MM.1S (cell line): Measurements from ENCODE around the gene STAMBPL1.

Source experiments
- DNase-seq: peaks from one replicate; pipeline ENCODE4 v3.0.0-alpha.2; 2015
- H2AFZ ChIP-seq: fragments of 300-600 bp; sonication (generic); 2 replicates; pipeline ENCODE4 v1.6.0; 2016; ENCODE audit warnings: antibody characterized with exemption, low read length
- H3F3A ChIP-seq: fragments of 300-600 bp; sonication (generic); 2 replicates; pipeline ENCODE4 v1.6.1; 2016; ENCODE audit warnings: mild to moderate bottlenecking, antibody characterized with exemption, low read length, moderate library complexity, mixed read lengths; ENCODE audit not compliant: insufficient read depth
- H3K27ac ChIP-seq: fragments of 300-600 bp; sonication (generic); 2 replicates; pipeline ENCODE4 v1.5.1; 2016; ENCODE audit warnings: mild to moderate bottlenecking, low read length
- H3K27me3 ChIP-seq: fragments of 300-600 bp; sonication (generic); replicated peaks from 2 replicates; pipeline ENCODE4 v1.6.0; 2016; ENCODE audit warnings: low read length; ENCODE audit not compliant: insufficient read depth
- H3K36me3 ChIP-seq: fragments of 300-600 bp; sonication (generic); replicated peaks from 2 replicates; pipeline ENCODE4 v1.6.1; 2016; ENCODE audit warnings: mild to moderate bottlenecking, low read length, mixed read lengths; ENCODE audit not compliant: insufficient read depth
- H3K4me1 ChIP-seq: fragments of 300-600 bp; sonication (generic); 2 replicates; pipeline ENCODE4 v1.6.1; 2016; ENCODE audit warnings: low read length, mixed read lengths
- H3K4me2 ChIP-seq: fragments of 300-600 bp; sonication (generic); 2 replicates; pipeline ENCODE4 v1.6.0; 2016; ENCODE audit warnings: low read depth, low read length
- H3K4me3 ChIP-seq: fragments of 300-600 bp; sonication (generic); 2 replicates; pipeline ENCODE4 v1.5.1; 2016; ENCODE audit warnings: low read length, mixed read lengths
- H3K79me2 ChIP-seq: fragments of 300-600 bp; sonication (generic); 2 replicates; pipeline ENCODE4 v1.6.1; 2016; ENCODE audit warnings: mixed run types, low read length, mixed read lengths
- H3K9ac ChIP-seq: fragments of 300-600 bp; sonication (generic); 2 replicates; pipeline ENCODE4 v1.6.1; 2016; ENCODE audit warnings: low read length, mixed read lengths
- H3K9me2 ChIP-seq: fragments of 300-600 bp; sonication (generic); replicated peaks from 2 replicates; pipeline ENCODE4 v1.6.1; 2016; ENCODE audit warnings: mild to moderate bottlenecking, low read length, mixed read lengths; ENCODE audit not compliant: insufficient read depth
- H3K9me3 ChIP-seq: fragments of 300-600 bp; sonication (generic); replicated peaks from 2 replicates; pipeline ENCODE4 v1.6.1; 2016; ENCODE audit warnings: mild to moderate bottlenecking, low read length, mixed read lengths; ENCODE audit not compliant: insufficient read depth
- H4K20me1 ChIP-seq: fragments of 300-600 bp; sonication (generic); 2 replicates; pipeline ENCODE4 v1.6.1; 2016; ENCODE audit warnings: mild to moderate bottlenecking, low read length, moderate library complexity, mixed read lengths; ENCODE audit not compliant: insufficient read depth
- EZH2 ChIP-seq: fragments of 300-600 bp; sonication (generic); optimal IDR thresholded peaks from 2 replicates; pipeline ENCODE3; 2017; ENCODE audit warnings: low read depth, mild to moderate bottlenecking, antibody characterized with exemption, low read length, mixed read lengths
- EZH2phosphoT487 ChIP-seq: fragments of 300-600 bp; sonication (generic); IDR thresholded peaks from 2 replicates; pipeline ENCODE4 v1.6.1; 2018; ENCODE audit warnings: antibody characterized with exemption, low read length
- TF ChIP-seq, protein P1 (sequence below): fragments of 300-600 bp; sonication (generic); IDR thresholded peaks from 2 replicates; pipeline ENCODE4 v1.5.1; 2016; ENCODE audit warnings: antibody characterized with exemption, low read length, mixed read lengths

The STAMBPL1 gene

DNA sequence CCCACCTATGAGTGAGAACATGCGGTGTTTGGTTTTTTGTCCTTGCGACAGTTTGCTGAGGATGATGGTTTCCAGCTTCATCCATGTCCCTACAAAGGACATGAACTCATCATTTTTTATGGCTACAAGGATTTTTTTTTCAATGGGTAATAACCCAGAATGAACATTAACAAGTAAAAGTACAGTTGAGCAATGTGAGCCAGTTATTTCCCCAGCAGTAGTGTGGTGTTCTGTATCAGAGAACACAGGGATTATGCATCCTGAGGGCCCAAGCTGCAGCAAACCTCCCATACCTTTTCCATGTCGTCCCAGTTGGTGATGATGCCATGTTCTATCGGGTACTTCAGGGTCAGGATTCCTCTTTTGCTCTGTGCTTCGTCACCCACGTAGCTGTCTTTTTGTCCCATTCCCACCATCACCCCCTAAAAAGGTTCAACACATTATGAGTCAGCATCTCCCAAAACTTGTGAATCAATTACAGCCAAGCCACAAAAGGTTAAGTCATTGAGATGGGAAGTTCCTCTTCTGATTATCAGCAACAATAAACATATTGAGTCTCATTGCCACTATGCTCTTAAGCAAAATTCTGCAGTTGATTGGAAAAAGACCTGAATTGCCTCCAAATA is 67.0 kb downstream of the STAMBPL1 start:
- no peak overlapping the region for H3K9ac ChIP-seq
- H3F3A ChIP-seq: 0 out of 2 replicates have a peak, but pooled peaks cover 3% of the 10 kb centered on the region
- H3K27ac ChIP-seq: no peak overlapping the region
- H3K79me2 ChIP-seq: no peaks in the 10 kb centered on the region
- TF ChIP-seq, protein P1, sequence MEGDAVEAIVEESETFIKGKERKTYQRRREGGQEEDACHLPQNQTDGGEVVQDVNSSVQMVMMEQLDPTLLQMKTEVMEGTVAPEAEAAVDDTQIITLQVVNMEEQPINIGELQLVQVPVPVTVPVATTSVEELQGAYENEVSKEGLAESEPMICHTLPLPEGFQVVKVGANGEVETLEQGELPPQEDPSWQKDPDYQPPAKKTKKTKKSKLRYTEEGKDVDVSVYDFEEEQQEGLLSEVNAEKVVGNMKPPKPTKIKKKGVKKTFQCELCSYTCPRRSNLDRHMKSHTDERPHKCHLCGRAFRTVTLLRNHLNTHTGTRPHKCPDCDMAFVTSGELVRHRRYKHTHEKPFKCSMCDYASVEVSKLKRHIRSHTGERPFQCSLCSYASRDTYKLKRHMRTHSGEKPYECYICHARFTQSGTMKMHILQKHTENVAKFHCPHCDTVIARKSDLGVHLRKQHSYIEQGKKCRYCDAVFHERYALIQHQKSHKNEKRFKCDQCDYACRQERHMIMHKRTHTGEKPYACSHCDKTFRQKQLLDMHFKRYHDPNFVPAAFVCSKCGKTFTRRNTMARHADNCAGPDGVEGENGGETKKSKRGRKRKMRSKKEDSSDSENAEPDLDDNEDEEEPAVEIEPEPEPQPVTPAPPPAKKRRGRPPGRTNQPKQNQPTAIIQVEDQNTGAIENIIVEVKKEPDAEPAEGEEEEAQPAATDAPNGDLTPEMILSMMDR: no peak
- TF ChIP-seq EZH2: no peak
- no peak for TF ChIP-seq EZH2phosphoT487
- H2AFZ ChIP-seq: no peak overlapping the region
- H4K20me1 ChIP-seq: peaks cover 10% of the 10 kb centered on the region; the same call in 1 of the 2 replicates
- H3K36me3 ChIP-seq: no peaks in the 10 kb centered on the region
- no peak overlapping the region for H3K4me3 ChIP-seq
- H3K4me1 ChIP-seq: no peaks in the 10 kb centered on the region
- peaks cover 96% of the 10 kb centered on the region for H3K27me3 ChIP-seq
- no peaks in the 10 kb centered on the region for H3K9me2 ChIP-seq
- H3K9me3 ChIP-seq: no peaks in the 10 kb centered on the region
- DNase-seq: no peak
- no peak overlapping the region for H3K4me2 ChIP-seq

DNA sequence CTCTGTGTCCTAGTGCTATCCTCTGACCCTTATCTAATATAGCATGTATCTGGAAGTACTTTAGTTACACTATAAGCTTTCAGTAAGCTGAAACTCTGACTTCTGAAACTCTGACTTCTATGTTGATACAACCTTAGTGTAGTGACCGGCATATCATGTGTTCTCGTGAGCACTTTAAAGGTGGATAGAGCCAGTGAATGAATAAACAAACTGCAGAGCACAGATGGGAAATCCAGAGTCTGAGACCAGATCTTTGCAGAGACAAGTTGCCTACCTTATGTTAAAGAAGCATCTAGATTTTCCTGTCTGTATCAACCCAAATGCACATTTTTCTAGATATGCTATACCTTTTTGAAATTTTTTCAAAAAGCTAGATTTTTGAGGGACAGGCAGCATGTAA is 69.0 kb downstream of the STAMBPL1 start:
- no peak overlapping the region for H3K4me2 ChIP-seq
- H3K27ac ChIP-seq: no peak overlapping the region
- TF ChIP-seq EZH2: no peak
- TF ChIP-seq, protein P1: no peak
- TF ChIP-seq EZH2phosphoT487: no peak

DNA sequence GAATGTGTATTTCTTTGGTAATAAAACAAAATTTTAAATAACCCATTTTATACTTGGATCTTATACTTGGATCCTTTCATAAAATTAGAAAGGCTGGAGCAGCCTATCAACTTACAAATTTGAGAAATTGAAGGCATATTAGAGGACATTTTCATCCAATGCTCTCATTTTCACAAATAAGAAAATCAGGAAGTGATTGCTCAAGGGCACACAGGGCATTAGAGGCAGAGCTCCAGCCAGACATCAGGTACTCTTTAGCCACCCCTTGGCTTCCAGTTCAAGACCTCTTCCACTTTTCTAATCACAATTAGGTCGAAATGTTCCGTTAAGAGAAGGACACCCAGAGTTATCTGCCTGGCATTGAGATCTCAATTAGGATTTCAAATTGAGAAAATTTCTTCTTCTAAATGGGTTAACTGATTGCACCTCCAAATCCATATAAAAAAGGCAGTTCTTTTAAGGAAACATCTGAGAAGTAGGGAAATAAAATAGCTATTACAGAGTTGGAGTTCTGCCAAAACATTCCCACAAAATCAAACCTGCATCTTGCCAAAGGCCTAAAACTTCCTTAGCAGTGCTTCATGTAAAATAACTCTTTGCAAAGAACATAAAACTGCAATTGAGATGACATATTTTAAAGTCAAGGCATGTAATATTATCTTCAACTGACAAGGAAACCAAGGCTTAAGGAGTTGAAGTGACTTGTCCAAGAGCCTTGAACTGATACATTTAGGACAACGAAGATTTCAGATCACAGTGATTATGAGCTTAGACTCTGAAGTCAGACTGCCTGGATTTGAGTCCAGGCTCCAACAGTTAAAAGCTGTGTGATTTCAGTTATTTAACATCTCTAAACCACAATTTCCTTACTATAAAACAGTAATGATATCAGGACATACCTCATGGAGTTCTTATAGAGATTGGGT is 70.1 kb downstream of the STAMBPL1 start:
- Histone ChIP-seq H3K9me2 (no peaks in the 10 kb centered on the region), H3K4me3 (no peak overlapping the region), H4K20me1 (no peaks in the 10 kb centered on the region; the same call in 1 of the 2 replicates), H3K4me1 (no peaks in the 10 kb centered on the region), H3K79me2 (no peaks in the 10 kb centered on the region), H3K4me2 (no peak overlapping the region), H2AFZ (no peak overlapping the region), H3K27ac (no peak overlapping the region), H3K9ac (no peak overlapping the region), H3K9me3 (no peaks in the 10 kb centered on the region), H3K27me3 (peaks cover 91% of the 10 kb centered on the region), H3F3A (0 out of 2 replicates have a peak, but pooled peaks cover 2% of the 10 kb centered on the region), H3K36me3 (no peaks in the 10 kb centered on the region)
- DNase-seq: no peak
- TF ChIP-seq, protein P1: no peak
- no peak for TF ChIP-seq EZH2phosphoT487
- TF ChIP-seq EZH2: no peak

More for the DNA sequence above, 69.0 kb downstream of the STAMBPL1 start:
- H3K4me3 ChIP-seq: no peak overlapping the region
- no peaks in the 10 kb centered on the region for H3K36me3 ChIP-seq
- H3K9ac ChIP-seq: no peak overlapping the region
- H3K9me2 ChIP-seq: no peaks in the 10 kb centered on the region
- H3K4me1 ChIP-seq: no peaks in the 10 kb centered on the region
- H3K79me2 ChIP-seq: no peaks in the 10 kb centered on the region
- no peak for DNase-seq
- H3K9me3 ChIP-seq: no peaks in the 10 kb centered on the region
- no peak overlapping the region for H2AFZ ChIP-seq
- H3F3A ChIP-seq: 0 out of 2 replicates have a peak, but pooled peaks cover 3% of the 10 kb centered on the region
- H4K20me1 ChIP-seq: no peaks in the 10 kb centered on the region; the same call in 1 of the 2 replicates
- H3K27me3 ChIP-seq: peaks cover 96% of the 10 kb centered on the region
